ENCODE measurements around the gene FIBCD1. TPM values are rescaled to one million over a fixed set of nuclear protein-coding genes. Genes with fewer than 3 reads are reported as not detected.

FIBCD1 gene
- total RNA-seq, 1 donor, result not detected

GRCh38 chr9:130866474-130866965, 72.5 kb downstream of the FIBCD1 start:
- peak; percentile 22 to 77 (median 63) for DNase-seq (ENCODE audit: low read depth in 2 of 3, low spot score in 2 of 3)

- no peak for DNase-seq (ENCODE audit: low read depth in 2 of 3, low spot score in 2 of 3)
These were observed 73.1 kb downstream of the FIBCD1 start for GRCh38 chr9:130865921-130866320.

- DNase-seq (ENCODE audit: low read depth in 2 of 3, low spot score in 2 of 3), result no peak
These were observed 74.5 kb downstream of the FIBCD1 start for GRCh38 chr9:130864541-130864940.

- no peak for DNase-seq (ENCODE audit: low read depth in 2 of 3, low spot score in 2 of 3)
These were observed 76.3 kb downstream of the FIBCD1 start for GRCh38 chr9:130862747-130863146.

GRCh38 chr9:130862217-130862616, 76.8 kb downstream of the FIBCD1 start:
- no peak for DNase-seq (ENCODE audit: low read depth in 2 of 3, low spot score in 2 of 3)

- DNase-seq (ENCODE audit: low read depth in 2 of 3, low spot score in 2 of 3), result no peak
These were observed 77.5 kb downstream of the FIBCD1 start for GRCh38 chr9:130861372-130862180.

GRCh38 chr9:130860458-130861316, 78.4 kb downstream of the FIBCD1 start:
- DNase-seq (ENCODE audit: low read depth in 2 of 3, low spot score in 2 of 3), result peak in 2 of 3 donors; percentile 21 to 31

- DNase-seq (ENCODE audit: low read depth in 2 of 3, low spot score in 2 of 3), result no peak
These were observed 80.0 kb downstream of the FIBCD1 start for GRCh38 chr9:130858739-130859705.

- no peak for DNase-seq (ENCODE audit: low read depth in 2 of 3, low spot score in 2 of 3)
These were observed 80.9 kb downstream of the FIBCD1 start for GRCh38 chr9:130857864-130858738.

GRCh38 chr9:130856474-130856873, 82.6 kb downstream of the FIBCD1 start:
- no peak for DNase-seq (ENCODE audit: low read depth in 2 of 3, low spot score in 2 of 3)

GRCh38 chr9:130854835-130855234, 84.2 kb downstream of the FIBCD1 start:
- DNase-seq (ENCODE audit: low read depth in 2 of 3, low spot score in 2 of 3), result no peak

GRCh38 chr9:130854092-130854491, 85.0 kb downstream of the FIBCD1 start:
- DNase-seq (ENCODE audit: low read depth in 2 of 3, low spot score in 2 of 3), result no peak

GRCh38 chr9:130852801-130853200, 86.2 kb downstream of the FIBCD1 start:
- DNase-seq (ENCODE audit: low read depth in 2 of 3, low spot score in 2 of 3), result no peak

Other genes starting within 250 kb of the FIBCD1 start
- 33.4 TPM for gene EXOSC2, start 245.5 kb downstream of the FIBCD1 start, total RNA-seq
- gene ABL1, start 104.0 kb downstream of the FIBCD1 start, total RNA-seq, result 21.5 TPM
- under 0.01 TPM for gene QRFP, start 42.4 kb downstream of the FIBCD1 start, total RNA-seq
- under 0.01 TPM for gene LAMC3, start 69.9 kb upstream of the FIBCD1 start, total RNA-seq
- 4.8 TPM for gene AIF1L, start 157.3 kb upstream of the FIBCD1 start, total RNA-seq
- gene NUP214, start 186.3 kb upstream of the FIBCD1 start, total RNA-seq, result 36.4 TPM